K562 (cell line): ENCODE measurements around the gene ZCCHC14. TPM values are rescaled to one million over a fixed set of nuclear protein-coding genes. Genes with fewer than 3 reads are reported as not detected.
"Not testable (repeated sequence)": the region's sequence is repeated elsewhere in the genome, so short reads cannot be mapped to it uniquely, and the experiment has no call there.

Experiments
- ATAC-seq: fragments of 200-7000 bp; cut with Tn5 transposase; 3 replicates; pipeline ENCODE4 v1.9.1; 2020; ENCODE audit warnings: moderate library complexity
- BruUV-seq: library from RNA; stranded (reverse); fragments of 400-500 nt; replicated peaks from 2 replicates; lab custom pipeline; 2021; lab: Mats Ljungman, UMichigan
- CTCF ChIA-PET: fragments of 300-600 bp; formaldehyde crosslinking; extraction: SDS; loops from one replicate; lab custom pipeline; 2021; ENCODE audit warnings: low intra/inter-chr PET ratio; lab: Yijun Ruan, JAX
- POLR2A ChIA-PET: fragments of 300-600, 350-650 bp; sonication (Branson Sonifier 250); formaldehyde crosslinking; extraction: SDS; loops from one replicate; lab custom pipeline; 2021; ENCODE audit warnings: antibody characterized with exemption, inconsistent platforms; lab: Yijun Ruan, JAX
- DNase-seq, 4 experiments: peaks; one replicate each; pipeline versions ENCODE4 v3.0.0 to v3.0.0-alpha.2; 2011 to 2018; ENCODE audit warnings: low spot score in 3 of 4, mixed read lengths in 3 of 4; ENCODE audit errors: extremely low read depth in 1 of 4
- FAIRE-seq: peaks from 2 replicates; lab custom pipeline; 2011; peaks lifted over from hg19 to GRCh38; lab: Jason Lieb, UNC
- H2AFZ ChIP-seq: 2 replicates; pipeline ENCODE4 v1.6.0; 2011; ENCODE audit warnings: low read depth, low read length, control low read depth, inconsistent platforms
- H3K27ac ChIP-seq: fragments of 200-600 bp; 3 replicates; pipeline ENCODE4 v1.8.0; 2011; ENCODE audit warnings: low read depth, mild to moderate bottlenecking, control low read depth, inconsistent platforms, low read length, moderate library complexity, mixed read lengths; ENCODE audit errors: extremely low read depth
- H3K27me3 ChIP-seq, 2 experiments: fragments of 300-600 bp in 1 of 2; 2 replicates in 1 of 2; 3 replicates in 1 of 2; pipeline versions ENCODE4 v1.6.0 to v1.8.0; 2011; ENCODE audit warnings: inconsistent platforms in 2 of 2, low read length in 2 of 2, mild to moderate bottlenecking in 1 of 2, mixed read lengths in 1 of 2, moderate library complexity in 1 of 2; ENCODE audit not compliant: control insufficient read depth in 2 of 2, insufficient read depth in 2 of 2
- H3K36me3 ChIP-seq: fragments of 300-600 bp; 3 replicates; pipeline ENCODE4 v1.8.0; 2011; ENCODE audit warnings: mild to moderate bottlenecking, low read length, inconsistent platforms; ENCODE audit not compliant: control insufficient read depth, insufficient read depth
- H3K4me1 ChIP-seq, 2 experiments: fragments of 200-600 bp in 1 of 2; replicated peaks in 1 of 2; 2 replicates in 1 of 2; 3 replicates in 1 of 2; pipeline versions ENCODE4 v1.5.1 to v1.8.0; 2011; ENCODE audit warnings: inconsistent platforms in 2 of 2, low read length in 2 of 2, mild to moderate bottlenecking in 1 of 2, mixed read lengths in 1 of 2, moderate library complexity in 1 of 2; ENCODE audit not compliant: control insufficient read depth in 2 of 2, insufficient read depth in 2 of 2
- H3K4me2 ChIP-seq: 2 replicates; pipeline ENCODE4 v1.6.1; 2011; ENCODE audit warnings: low read length, control low read depth, inconsistent platforms, mixed read lengths; ENCODE audit not compliant: insufficient read depth
- H3K4me3 ChIP-seq: fragments of 200-600 bp; sonication (generic), shearing (Covaris generic); 2 replicates; pipeline ENCODE4 v1.5.1; 2016; ENCODE audit warnings: control low read depth, inconsistent platforms
- H3K79me2 ChIP-seq: fragments of 200-600 bp; 3 replicates; pipeline ENCODE4 v1.8.0; 2011; ENCODE audit warnings: low read length, inconsistent platforms; ENCODE audit not compliant: control insufficient read depth, insufficient read depth
- H3K9ac ChIP-seq, 2 experiments: 2 replicates each; pipeline versions ENCODE4 v1.6.0 to v1.6.1; 2011; ENCODE audit warnings: low read depth in 2 of 2, low read length in 2 of 2, control low read depth in 1 of 2, inconsistent platforms in 1 of 2, mild to moderate bottlenecking in 1 of 2, mixed read lengths in 1 of 2; ENCODE audit not compliant: insufficient read depth in 1 of 2
- H3K9me1 ChIP-seq: one replicate; pipeline ENCODE4 v1.6.0; 2011; ENCODE audit warnings: inconsistent platforms, mild to moderate bottlenecking, low read length, moderate library complexity; ENCODE audit not compliant: control insufficient read depth, insufficient read depth
- H3K9me3 ChIP-seq: replicated peaks from 2 replicates; pipeline ENCODE4 v1.5.1; 2011; ENCODE audit warnings: low read depth, low read length, inconsistent platforms; ENCODE audit not compliant: control insufficient read depth, insufficient read depth
- H4K20me1 ChIP-seq: replicated peaks from 2 replicates; pipeline ENCODE4 v1.6.1; 2011; ENCODE audit warnings: low read length, inconsistent platforms, mixed read lengths; ENCODE audit not compliant: control insufficient read depth, insufficient read depth
- BRD9 ChIP-seq: fragments of 450-650 bp; IDR thresholded peaks from 2 replicates; pipeline ENCODE4 v1.6.1; 2018; ENCODE audit warnings: low read depth; ENCODE audit not compliant: partially characterized antibody
- CBFA2T3 ChIP-seq: fragments of 450-650 bp; IDR thresholded peaks from 2 replicates; pipeline ENCODE4 v1.6.1; 2017
- HMG20B ChIP-seq: fragments of 250-450 bp; sonication (Bioruptor Pico); IDR thresholded peaks from 2 replicates; pipeline ENCODE4 v1.5.0; 2021; ENCODE audit warnings: mild to moderate bottlenecking
- KDM2B ChIP-seq: fragments of 250-450 bp; sonication (Bioruptor Pico); IDR thresholded peaks from 2 replicates; pipeline ENCODE4 v1.8.0; 2021; ENCODE audit warnings: mild to moderate bottlenecking, moderate library complexity
- WGBS: fragments of 100-300 bp; shearing (Covaris generic); methylation state at CpG from one replicate; pipeline ENCODE4 v1.1.6; 2016; ENCODE audit warnings: low coverage, mixed read lengths; ENCODE audit not compliant: insufficient coverage; ENCODE audit errors: missing lambda C conversion rate; 5-methylcytosine and 5-hydroxymethylcytosine counted together
- in situ Hi-C: fragments of 300-500 bp; cut with MboI; formaldehyde crosslinking; loops from 4 replicates; pipeline ENCODE4 v1.15.0; 2018; ENCODE audit warnings: inconsistent platforms, mixed read lengths
- intact Hi-C: fragments of 100-400 bp; cut with micrococcal nuclease; formaldehyde crosslinking; loops from 2 replicates; pipeline ENCODE4 v1.14.2; 2022
- polyA plus RNA-seq, 8 experiments: library from polyadenylated mRNA; depleted of rRNA in 4 of 8; stranded (reverse) in 5 of 8; unstranded in 3 of 8; fragments of >200 nt; fragmentation: Nextera tagmentation in 2 of 8; fragmentation: Illumina TruSeq in 1 of 8; extraction: Ambion mirVana in 2 of 8; extraction: Trizol in 1 of 8; gene quantifications; 2 replicates each; pipeline versions ENCODE4 v1.2.1 to v1.2.3, GENCODE V29; 2011 to 2014; ENCODE audit warnings: inconsistent platforms in 1 of 8, missing spikeins in 1 of 8
- total RNA-seq, 7 experiments: library from RNA; depleted of rRNA in 6 of 7; stranded (reverse); fragments of >200 nt in 6 of 7; fragmentation: Illumina TruSeq in 2 of 7; extraction: Trizol in 2 of 7; gene quantifications; 2 replicates each; pipeline versions ENCODE4 v1.2.1 to v1.2.3, GENCODE V29; 2011 to 2021; ENCODE audit warnings: low replicate concordance in 1 of 7
- TF ChIP-seq, protein P1 (sequence below), 2 experiments: fragments of 450-650 bp; IDR thresholded peaks; 2 replicates each; pipeline ENCODE4 v1.6.1; 2016; ENCODE audit warnings: mild to moderate bottlenecking in 2 of 2, borderline replicate concordance in 1 of 2, low read depth in 1 of 2, moderate library complexity in 1 of 2

The ZCCHC14 gene
- total and polyA plus RNA-seq, 9 of the 15 experiments (the other 6 are each of a cell fraction or from before 2014, with no cell fraction given), result 1.5 to 12.4 (median 2.9) TPM

DNA sequence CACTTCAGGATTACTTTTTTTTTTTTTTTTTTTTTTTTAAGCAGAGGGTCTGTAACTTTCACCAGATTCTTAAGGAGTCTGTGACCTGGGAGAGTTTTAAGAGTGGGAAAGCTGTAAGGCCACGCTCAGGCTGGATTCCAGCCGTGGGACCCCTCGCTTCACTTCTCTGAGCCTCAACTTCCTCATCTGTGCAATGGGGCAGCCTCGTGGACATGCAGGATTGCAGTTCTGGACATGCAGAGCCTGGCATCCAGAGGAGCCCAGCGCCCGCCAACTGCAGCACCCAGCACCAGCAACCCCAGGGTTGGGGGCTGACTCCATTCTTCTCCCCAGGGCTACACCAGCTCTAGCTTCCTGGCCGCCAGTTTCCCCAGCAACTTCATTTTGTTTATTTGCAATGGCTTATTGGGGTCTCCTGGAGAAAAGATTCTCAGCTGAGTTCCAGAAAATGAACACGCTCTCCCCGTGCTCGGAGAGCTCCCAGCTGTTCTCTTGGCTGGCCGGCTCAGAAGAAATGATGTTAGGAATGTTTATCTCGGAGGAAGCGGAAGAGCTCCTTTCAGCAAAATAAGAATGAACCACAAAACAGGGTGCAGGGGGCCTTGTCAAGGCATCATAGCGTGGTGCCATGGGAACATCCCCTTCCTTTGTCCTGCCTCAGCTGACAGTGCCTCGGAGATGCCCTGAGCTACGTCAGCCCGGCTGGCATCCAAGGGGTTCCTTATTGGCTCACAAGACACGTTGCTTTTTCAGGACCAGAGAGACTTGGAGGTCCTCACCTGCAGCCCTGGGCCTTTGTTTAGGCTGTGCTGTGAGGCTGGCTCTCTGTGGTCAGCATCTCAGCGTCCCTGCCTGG lies 22.9 kb upstream of the ZCCHC14 start (continued):
- TF ChIP-seq, protein P1, sequence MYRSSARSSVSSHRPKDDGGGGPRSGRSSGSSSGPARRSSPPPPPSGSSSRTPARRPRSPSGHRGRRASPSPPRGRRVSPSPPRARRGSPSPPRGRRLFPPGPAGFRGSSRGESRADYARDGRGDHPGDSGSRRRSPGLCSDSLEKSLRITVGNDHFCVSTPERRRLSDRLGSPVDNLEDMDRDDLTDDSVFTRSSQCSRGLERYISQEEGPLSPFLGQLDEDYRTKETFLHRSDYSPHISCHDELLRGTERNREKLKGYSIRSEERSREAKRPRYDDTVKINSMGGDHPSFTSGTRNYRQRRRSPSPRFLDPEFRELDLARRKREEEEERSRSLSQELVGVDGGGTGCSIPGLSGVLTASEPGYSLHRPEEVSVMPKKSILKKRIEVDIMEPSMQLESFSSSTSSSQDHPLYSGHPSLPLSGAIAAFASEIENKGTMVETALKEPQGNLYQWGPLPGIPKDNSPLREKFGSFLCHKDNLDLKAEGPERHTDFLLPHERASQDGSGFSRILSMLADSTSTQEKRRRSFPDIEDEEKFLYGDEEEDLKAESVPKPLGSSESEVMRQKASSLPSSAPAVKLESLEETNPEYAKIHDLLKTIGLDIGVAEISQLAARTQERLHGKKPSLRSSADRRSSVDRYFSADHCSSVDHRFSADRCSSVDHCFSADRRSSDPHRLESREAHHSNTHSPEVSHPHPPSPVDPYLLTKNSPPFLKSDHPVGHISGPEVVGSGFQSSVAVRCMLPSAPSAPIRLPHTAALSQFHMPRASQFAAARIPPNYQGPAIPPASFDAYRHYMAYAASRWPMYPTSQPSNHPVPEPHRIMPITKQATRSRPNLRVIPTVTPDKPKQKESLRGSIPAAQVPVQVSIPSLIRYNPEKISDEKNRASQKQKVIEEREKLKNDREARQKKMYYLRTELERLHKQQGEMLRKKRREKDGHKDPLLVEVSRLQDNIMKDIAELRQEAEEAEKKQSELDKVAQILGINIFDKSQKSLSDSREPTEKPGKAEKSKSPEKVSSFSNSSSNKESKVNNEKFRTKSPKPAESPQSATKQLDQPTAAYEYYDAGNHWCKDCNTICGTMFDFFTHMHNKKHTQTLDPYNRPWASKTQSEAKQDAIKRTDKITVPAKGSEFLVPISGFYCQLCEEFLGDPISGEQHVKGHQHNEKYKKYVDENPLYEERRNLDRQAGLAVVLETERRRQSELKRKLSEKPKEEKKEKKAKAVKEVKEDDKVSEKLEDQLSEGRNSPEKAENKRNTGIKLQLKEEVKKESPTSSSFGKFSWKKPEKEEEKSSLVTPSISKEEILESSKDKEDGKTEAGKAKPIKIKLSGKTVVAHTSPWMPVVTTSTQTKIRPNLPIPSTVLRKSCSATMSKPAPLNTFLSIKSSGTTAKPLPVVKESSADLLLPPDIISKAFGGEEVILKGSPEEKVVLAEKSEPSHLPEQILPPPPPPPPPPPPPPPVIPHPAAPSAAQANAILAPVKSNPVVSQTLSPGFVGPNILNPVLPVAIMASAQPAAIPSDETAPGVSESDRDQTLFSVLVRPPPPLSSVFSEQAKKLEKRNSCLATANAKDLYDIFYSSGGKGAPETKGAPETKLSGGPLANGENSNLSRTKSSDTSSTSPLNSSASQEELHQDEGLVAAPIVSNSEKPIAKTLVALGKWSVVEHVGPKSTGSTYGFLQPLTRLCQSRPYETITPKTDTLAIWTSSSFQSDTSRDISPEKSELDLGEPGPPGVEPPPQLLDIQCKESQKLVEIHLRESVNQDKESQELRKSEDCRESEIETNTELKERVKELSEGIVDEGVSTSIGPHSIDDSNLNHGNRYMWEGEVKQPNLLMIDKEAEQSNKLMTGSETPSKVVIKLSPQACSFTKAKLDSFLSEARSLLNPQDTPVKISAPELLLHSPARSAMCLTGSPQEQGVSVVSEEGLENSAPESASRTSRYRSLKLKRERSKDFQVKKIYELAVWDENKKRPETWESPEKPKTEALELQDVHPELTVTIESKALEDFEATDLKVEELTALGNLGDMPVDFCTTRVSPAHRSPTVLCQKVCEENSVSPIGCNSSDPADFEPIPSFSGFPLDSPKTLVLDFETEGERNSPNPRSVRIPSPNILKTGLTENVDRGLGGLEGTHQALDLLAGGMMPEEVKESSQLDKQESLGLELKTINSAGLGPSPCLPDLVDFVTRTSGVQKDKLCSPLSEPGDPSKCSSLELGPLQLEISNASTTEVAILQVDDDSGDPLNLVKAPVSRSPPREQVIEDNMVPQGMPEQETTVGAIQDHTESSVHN (IDR thresholded peaks at IDR 0.05; ENCODE audit: borderline replicate concordance in 1 of 2, low read depth in 1 of 2), result no peak
- TF ChIP-seq HMG20B, result no peak
- no peak for TF ChIP-seq KDM2B (CRISPR knock-in tag)
- TF ChIP-seq BRD9, result no peak
- no peak for TF ChIP-seq CBFA2T3

DNA sequence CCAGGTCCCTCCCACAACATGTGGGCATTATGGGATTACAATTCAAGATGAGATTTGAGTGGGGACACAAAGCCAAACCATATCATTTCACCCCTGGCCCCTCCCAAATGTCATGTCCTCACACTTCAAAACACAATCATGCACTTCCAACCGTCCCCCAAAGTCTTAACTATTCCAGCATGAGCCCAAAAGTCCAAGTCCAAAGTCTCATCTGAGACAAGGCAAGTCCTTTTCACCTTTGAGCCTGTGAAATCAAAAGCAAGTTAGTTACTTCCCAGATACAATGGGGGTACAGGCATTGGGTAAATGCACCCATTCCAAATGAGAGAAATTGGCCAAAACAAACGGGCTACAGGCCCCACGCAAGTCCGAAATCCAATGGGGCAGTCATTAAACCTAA lies 17.0 kb upstream of the ZCCHC14 start:
- H3K9me3 ChIP-seq, in situ Hi-C loops, H4K20me1 ChIP-seq, H3K4me2 ChIP-seq, H3K4me3 ChIP-seq, FAIRE-seq, CTCF ChIA-PET, H3K9ac ChIP-seq, H3K79me2 ChIP-seq, BruUV-seq, H3K36me3 ChIP-seq, H3K4me1 ChIP-seq, ATAC-seq, DNase-seq, H3K9me1 ChIP-seq, POLR2A ChIA-PET, intact Hi-C loops, H3K27ac ChIP-seq, H2AFZ ChIP-seq: not testable (repeated sequence)
- WGBS, result 3% methylated on average over 4 of the region's 4 CpGs
- peaks cover 21 to 44% of the 10 kb centered on the region in 2 experiments for H3K27me3 ChIP-seq
